GM20000 (cell line): ENCODE results near the gene BCOR.

ENCODE experiments used
- DNase-seq: peaks from one replicate; pipeline ENCODE4 v3.0.0; 2012; ENCODE audit warnings: low spot score
- TF ChIP-seq, protein P1 (sequence below): IDR thresholded peaks from 2 replicates; pipeline ENCODE4 v1.5.1; 2012; ENCODE audit warnings: mild to moderate bottlenecking, control low read depth; ENCODE audit errors: extremely low read depth, missing control alignments

The BCOR gene

GRCh38 chrX:40097504-40098263 lies at the start of gene BCOR:
Gene BCOR, minus strand, starts transcription at chrX:40097958. Its CDS starts 20,029 bp downstream, at chrX:40077929.
- peak; percentile 71 for DNase-seq
- TF ChIP-seq, protein P1, sequence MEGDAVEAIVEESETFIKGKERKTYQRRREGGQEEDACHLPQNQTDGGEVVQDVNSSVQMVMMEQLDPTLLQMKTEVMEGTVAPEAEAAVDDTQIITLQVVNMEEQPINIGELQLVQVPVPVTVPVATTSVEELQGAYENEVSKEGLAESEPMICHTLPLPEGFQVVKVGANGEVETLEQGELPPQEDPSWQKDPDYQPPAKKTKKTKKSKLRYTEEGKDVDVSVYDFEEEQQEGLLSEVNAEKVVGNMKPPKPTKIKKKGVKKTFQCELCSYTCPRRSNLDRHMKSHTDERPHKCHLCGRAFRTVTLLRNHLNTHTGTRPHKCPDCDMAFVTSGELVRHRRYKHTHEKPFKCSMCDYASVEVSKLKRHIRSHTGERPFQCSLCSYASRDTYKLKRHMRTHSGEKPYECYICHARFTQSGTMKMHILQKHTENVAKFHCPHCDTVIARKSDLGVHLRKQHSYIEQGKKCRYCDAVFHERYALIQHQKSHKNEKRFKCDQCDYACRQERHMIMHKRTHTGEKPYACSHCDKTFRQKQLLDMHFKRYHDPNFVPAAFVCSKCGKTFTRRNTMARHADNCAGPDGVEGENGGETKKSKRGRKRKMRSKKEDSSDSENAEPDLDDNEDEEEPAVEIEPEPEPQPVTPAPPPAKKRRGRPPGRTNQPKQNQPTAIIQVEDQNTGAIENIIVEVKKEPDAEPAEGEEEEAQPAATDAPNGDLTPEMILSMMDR, result no peak

- TF ChIP-seq, protein P1, result no peak
- peak; percentile 13 for DNase-seq
Measured at GRCh38 chrX:40147126-40147952, 49.6 kb upstream of the BCOR start.

- peak; percentile 61 for DNase-seq
- TF ChIP-seq, protein P1, result no peak
Measured at GRCh38 chrX:40146262-40147125, 48.7 kb upstream of the BCOR start.

- DNase-seq, result peak; percentile 40
- TF ChIP-seq, protein P1, result no peak
Measured at GRCh38 chrX:40145923-40146261, 48.1 kb upstream of the BCOR start.

DNA sequence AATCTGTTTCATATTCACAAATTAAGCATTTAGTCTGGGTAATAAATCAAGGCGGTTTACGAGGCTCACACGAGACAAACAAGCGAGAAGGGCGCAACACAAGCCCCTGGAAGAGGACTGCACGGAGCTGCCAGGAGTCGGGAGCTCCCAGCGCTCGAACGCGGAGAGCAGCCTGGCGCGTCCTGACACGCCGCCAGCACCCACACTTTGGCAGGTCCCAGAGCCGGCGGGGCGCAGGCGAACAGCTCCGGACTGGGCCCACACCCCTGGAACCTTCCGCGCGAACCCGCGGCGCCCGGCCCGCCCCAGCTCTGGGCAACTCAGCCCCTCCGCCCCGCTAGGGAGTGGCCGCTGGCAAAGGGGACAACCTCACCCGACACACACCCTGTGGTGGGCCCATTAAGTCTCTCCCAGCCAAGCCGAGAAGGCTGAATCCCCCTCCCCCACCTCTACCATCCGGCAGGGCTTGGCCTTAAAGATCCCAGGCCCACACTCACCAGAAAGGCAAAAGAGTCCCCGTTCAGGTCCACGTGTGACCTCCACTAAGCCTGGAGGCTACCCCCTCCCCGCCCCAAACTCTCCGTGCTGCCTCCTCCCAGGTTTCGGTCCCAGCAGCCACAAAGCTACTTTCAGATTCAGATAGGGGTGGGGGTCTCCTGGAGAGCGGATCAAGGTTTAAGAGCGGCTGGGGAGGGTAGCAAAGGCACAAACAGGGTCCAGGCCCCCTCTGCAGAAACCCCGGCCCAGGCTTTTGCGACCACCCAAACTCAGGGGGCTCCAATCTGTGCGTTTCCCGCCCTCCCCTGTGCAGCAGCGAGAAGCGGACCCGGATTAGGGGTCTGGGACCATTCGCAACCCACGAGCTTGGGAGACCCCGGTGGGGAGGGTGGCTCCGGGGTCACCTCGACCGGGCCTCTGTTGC lies 47.5 kb upstream of the BCOR start:
- DNase-seq, result peak; percentile 27
- TF ChIP-seq, protein P1, result no peak

- DNase-seq, result no peak
- TF ChIP-seq, protein P1, result no peak
Measured at GRCh38 chrX:40144576-40144975, 46.8 kb upstream of the BCOR start.
